Mucosa of stomach (tissue), 1 donor: ENCODE results near the gene HKDC1.
A peak's percentile ranks its signal among the peaks of the same experiment; 100 is the strongest.

Experiments used
- H3K27me3 ChIP-seq: one replicate; pipeline ENCODE4 v1.7.0; 2013; ENCODE audit warnings: mild to moderate bottlenecking, low read length; ENCODE audit not compliant: control insufficient read depth, insufficient read depth
- H3K36me3 ChIP-seq: one replicate; pipeline ENCODE4 v1.7.0; 2013; ENCODE audit warnings: low read length; ENCODE audit not compliant: control insufficient read depth, insufficient read depth
- H3K4me1 ChIP-seq: one replicate; pipeline ENCODE4 v1.7.0; 2013; ENCODE audit warnings: mild to moderate bottlenecking, low read length; ENCODE audit not compliant: control insufficient read depth, insufficient read depth
- H3K4me3 ChIP-seq: one replicate; pipeline ENCODE4 v1.7.0; 2013; ENCODE audit warnings: low read length
- H3K9ac ChIP-seq: one replicate; pipeline ENCODE4 v1.7.0; 2013; ENCODE audit warnings: mild to moderate bottlenecking, low read length, moderate library complexity
- H3K9me3 ChIP-seq: one replicate; pipeline ENCODE4 v1.7.0; 2013; ENCODE audit warnings: mild to moderate bottlenecking, low read length, moderate library complexity; ENCODE audit not compliant: control insufficient read depth
- donor health status: Pancreatic carcinoma.

The HKDC1 gene

DNA sequence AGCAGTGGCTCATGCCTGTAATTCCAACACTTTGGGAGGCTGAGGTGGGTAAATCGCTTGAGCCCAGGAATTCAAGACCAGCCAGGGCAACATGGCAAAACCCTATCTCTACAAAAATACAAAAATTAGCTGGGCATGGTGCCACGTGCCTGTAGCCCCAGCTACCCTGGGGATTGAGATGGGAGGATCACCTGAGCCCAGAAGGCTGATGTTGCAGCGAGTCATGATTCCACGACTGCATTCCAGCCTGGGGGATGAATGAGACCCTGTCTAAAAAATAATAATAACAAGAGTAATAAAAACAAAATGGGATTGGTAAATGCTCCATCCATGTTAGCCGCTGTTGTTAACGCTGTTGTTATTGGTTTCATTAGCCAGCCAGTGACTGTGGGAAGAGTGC, 1.3 kb upstream of the HKDC1 start:
- H3K9ac ChIP-seq = no peak overlapping the region
- H3K4me1 ChIP-seq = peaks cover 21% of the 10 kb centered on the region
- H3K4me3 ChIP-seq = no peak overlapping the region
- no peaks in the 10 kb centered on the region for H3K36me3 ChIP-seq
- H3K9me3 ChIP-seq = no peaks in the 10 kb centered on the region
- H3K27me3 ChIP-seq = no peaks in the 10 kb centered on the region

- Histone ChIP-seq H3K4me1 (peaks cover 21% of the 10 kb centered on the region), H3K9ac (no peak overlapping the region), H3K36me3 (no peaks in the 10 kb centered on the region), H3K27me3 (no peaks in the 10 kb centered on the region), H3K9me3 (no peaks in the 10 kb centered on the region), H3K4me3 (no peak overlapping the region)
Measured at GRCh38 chr10:69220507-69220906, 375 bp downstream of the HKDC1 start.

- Histone ChIP-seq H3K27me3 (no peaks in the 10 kb centered on the region), H3K4me3 (peak overlapping the region; percentile 7)
Measured at GRCh38 chr10:69222157-69223027, 2.3 kb downstream of the HKDC1 start.

DNA sequence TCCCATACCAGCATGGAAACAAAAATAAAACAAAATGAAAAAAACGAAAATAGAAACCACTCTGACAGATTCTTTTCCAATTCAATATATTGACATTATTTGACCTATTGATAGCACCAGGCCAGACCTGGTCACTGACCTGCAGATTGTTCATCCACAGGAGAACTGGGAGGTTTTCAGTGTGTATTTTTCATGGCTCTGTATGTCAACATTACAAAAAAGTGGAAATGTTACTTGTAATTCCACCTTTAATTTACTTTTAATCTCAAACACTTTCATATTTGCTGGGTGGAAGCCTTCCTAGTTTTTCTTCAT, 2.9 kb downstream of the HKDC1 start:
- H3K9ac ChIP-seq = no peak overlapping the region
- peaks cover 25% of the 10 kb centered on the region for H3K4me1 ChIP-seq
- no peaks in the 10 kb centered on the region for H3K9me3 ChIP-seq
- H3K36me3 ChIP-seq = no peaks in the 10 kb centered on the region
- H3K27me3 ChIP-seq = no peaks in the 10 kb centered on the region
- H3K4me3 ChIP-seq = peak overlapping the region; percentile 7

More at GRCh38 chr10:69222157-69223027, 2.3 kb downstream of the HKDC1 start:
- H3K9ac ChIP-seq = peak overlapping the region; percentile 36
- no peaks in the 10 kb centered on the region for H3K9me3 ChIP-seq
- H3K4me1 ChIP-seq = peaks cover 25% of the 10 kb centered on the region
- no peaks in the 10 kb centered on the region for H3K36me3 ChIP-seq

GRCh38 chr10:69224862-69225657, 4.9 kb downstream of the HKDC1 start:
- H3K36me3 ChIP-seq = no peaks in the 10 kb centered on the region
- no peaks in the 10 kb centered on the region for H3K9me3 ChIP-seq
- no peak overlapping the region for H3K4me3 ChIP-seq
- no peak overlapping the region for H3K9ac ChIP-seq
- H3K4me1 ChIP-seq = peaks cover 34% of the 10 kb centered on the region
- no peaks in the 10 kb centered on the region for H3K27me3 ChIP-seq

- no peaks in the 10 kb centered on the region for H3K36me3 ChIP-seq
- H3K4me1 ChIP-seq = peaks cover 36% of the 10 kb centered on the region
Measured at GRCh38 chr10:69225681-69226080, 5.5 kb downstream of the HKDC1 start.

DNA sequence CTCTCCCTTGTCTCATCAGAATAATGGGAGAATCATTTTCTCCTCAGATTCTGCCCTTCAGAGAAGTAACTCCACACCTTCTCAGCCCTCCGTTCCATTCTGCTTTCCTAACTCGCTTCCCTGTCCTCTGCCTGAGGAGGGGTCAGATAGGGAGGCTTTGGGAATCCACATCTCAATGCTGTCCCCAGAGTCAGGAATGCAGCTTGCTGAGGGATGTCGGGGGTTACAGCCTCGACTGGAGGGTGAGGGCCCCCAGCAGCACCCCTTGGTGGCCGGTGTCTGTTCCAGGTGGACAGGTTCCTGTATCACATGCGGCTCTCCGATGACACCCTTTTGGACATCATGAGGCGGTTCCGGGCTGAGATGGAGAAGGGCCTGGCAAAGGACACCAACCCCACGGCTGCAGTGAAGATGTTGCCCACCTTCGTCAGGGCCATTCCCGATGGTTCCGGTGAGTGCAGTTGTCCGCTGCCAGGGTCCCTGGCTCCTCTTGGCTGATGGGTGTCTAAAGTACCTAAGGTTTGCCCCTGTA, 6.9 kb downstream of the HKDC1 start:
- peaks cover 32% of the 10 kb centered on the region for H3K4me1 ChIP-seq
- H3K4me3 ChIP-seq = no peak overlapping the region
- H3K9ac ChIP-seq = no peak overlapping the region
- H3K27me3 ChIP-seq = no peaks in the 10 kb centered on the region
- H3K36me3 ChIP-seq = no peaks in the 10 kb centered on the region
- H3K9me3 ChIP-seq = no peaks in the 10 kb centered on the region

More at GRCh38 chr10:69225681-69226080, 5.5 kb downstream of the HKDC1 start:
- Histone ChIP-seq H3K27me3 (no peaks in the 10 kb centered on the region), H3K9me3 (no peaks in the 10 kb centered on the region), H3K9ac (no peak overlapping the region), H3K4me3 (no peak overlapping the region)

GRCh38 chr10:69228151-69228550, 8.0 kb downstream of the HKDC1 start:
- H3K4me1 ChIP-seq = peaks cover 25% of the 10 kb centered on the region
- no peak overlapping the region for H3K4me3 ChIP-seq
- H3K9me3 ChIP-seq = no peaks in the 10 kb centered on the region
- H3K36me3 ChIP-seq = no peaks in the 10 kb centered on the region
- H3K27me3 ChIP-seq = no peaks in the 10 kb centered on the region
- no peak overlapping the region for H3K9ac ChIP-seq

GRCh38 chr10:69229616-69229916, 9.4 kb downstream of the HKDC1 start:
- Histone ChIP-seq H3K9ac (peak overlapping the region; percentile 31), H3K4me3 (peak overlapping the region; percentile 60), H3K27me3 (no peaks in the 10 kb centered on the region)

DNA sequence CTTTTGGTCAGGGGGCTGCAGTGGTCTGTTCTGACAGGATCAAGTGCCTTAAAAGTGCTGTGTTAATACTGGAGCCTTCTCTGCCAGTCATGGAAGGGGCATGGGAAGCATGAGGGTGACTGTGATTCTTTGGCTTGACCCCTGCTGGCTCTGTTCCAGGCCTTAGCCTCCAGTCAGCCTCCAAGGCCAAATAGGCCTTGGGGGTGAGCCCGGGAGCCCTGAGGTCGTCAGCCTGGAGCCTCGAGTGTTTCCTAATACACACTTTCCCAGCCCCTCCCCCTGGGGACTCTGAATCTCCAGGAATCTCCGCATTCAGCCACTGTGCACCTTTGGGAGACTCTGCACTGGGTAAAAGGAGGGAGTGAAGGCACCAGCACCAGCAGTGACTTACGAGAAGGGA, 10.0 kb downstream of the HKDC1 start:
- Histone ChIP-seq H3K4me3 (no peak overlapping the region), H3K4me1 (peaks cover 27% of the 10 kb centered on the region), H3K9ac (peak overlapping the region; percentile 31), H3K9me3 (no peaks in the 10 kb centered on the region), H3K36me3 (no peaks in the 10 kb centered on the region), H3K27me3 (no peaks in the 10 kb centered on the region)

More at GRCh38 chr10:69229616-69229916, 9.4 kb downstream of the HKDC1 start:
- Histone ChIP-seq H3K36me3 (no peaks in the 10 kb centered on the region), H3K9me3 (no peaks in the 10 kb centered on the region), H3K4me1 (peaks cover 27% of the 10 kb centered on the region)

DNA sequence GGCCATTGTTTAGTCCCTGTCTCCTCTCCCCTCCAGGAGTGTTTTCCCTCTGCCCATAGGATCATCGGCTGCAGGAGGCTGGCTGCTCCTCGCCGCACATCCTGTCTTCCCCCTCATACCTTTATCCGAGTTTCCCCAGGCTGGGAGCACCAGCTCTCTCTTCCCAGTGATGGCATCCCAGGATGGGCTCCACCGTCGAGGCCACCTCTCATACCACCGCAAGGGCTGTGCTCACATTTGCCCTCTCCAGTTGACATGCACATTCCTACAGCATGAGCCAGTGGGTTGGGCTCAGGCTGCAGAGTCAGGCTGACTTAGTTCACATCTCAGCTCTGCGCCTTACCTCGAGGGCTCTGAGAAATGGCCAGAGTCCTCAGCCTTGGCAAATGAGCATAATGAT, 12.1 kb downstream of the HKDC1 start:
- no peaks in the 10 kb centered on the region for H3K36me3 ChIP-seq
- no peak overlapping the region for H3K9ac ChIP-seq
- no peak overlapping the region for H3K4me3 ChIP-seq
- H3K9me3 ChIP-seq = no peaks in the 10 kb centered on the region
- peaks cover 23% of the 10 kb centered on the region for H3K4me1 ChIP-seq
- no peaks in the 10 kb centered on the region for H3K27me3 ChIP-seq
